AG10803 (cell line): ENCODE data around the gene LSM7.

Experiments
- DNase-seq: peaks from one replicate; pipeline ENCODE4 v3.0.0; 2010; ENCODE audit warnings: low read depth
- H3K4me3 ChIP-seq: 2 replicates; pipeline ENCODE4 v1.5.1; 2011; ENCODE audit warnings: mild to moderate bottlenecking, low read length, control low read depth
- CTCF ChIP-seq: conservative IDR thresholded peaks from 2 replicates; pipeline ENCODE4 v1.5.1; 2011; ENCODE audit warnings: mild to moderate bottlenecking, low read length, control low read depth, inconsistent platforms

The LSM7 gene

GRCh38 chr19:2312820-2313501, 15.4 kb downstream of the LSM7 start:
- H3K4me3 ChIP-seq = no peak overlapping the region
- no peak for TF ChIP-seq CTCF
- DNase-seq = no peak

GRCh38 chr19:2311093-2311492, 17.3 kb downstream of the LSM7 start:
- no peak for DNase-seq
- no peak overlapping the region for H3K4me3 ChIP-seq
- TF ChIP-seq CTCF = no peak

- DNase-seq = peak; percentile 47
- H3K4me3 ChIP-seq = no peak overlapping the region
- TF ChIP-seq CTCF = no peak
These were observed 18.5 kb downstream of the LSM7 start for GRCh38 chr19:2309734-2310362.

- TF ChIP-seq CTCF = no peak
- no peak for DNase-seq
- peak within 1 kb of the TSS; percentile 30; the same call in 1 of the 2 replicates for H3K4me3 ChIP-seq
These were observed 20.3 kb downstream of the LSM7 start, which contains the start of gene LINGO3 for GRCh38 chr19:2308114-2308556. LINGO3 (minus strand) TSS chr19:2308154; CDS start chr19:2291776, 16,378 bp downstream.

GRCh38 chr19:2307518-2308012, 20.8 kb downstream of the LSM7 start:
- DNase-seq = no peak
- TF ChIP-seq CTCF = no peak
- H3K4me3 ChIP-seq = no peak overlapping the region

- no peak overlapping the region for H3K4me3 ChIP-seq
- DNase-seq = no peak
- no peak for TF ChIP-seq CTCF
These were observed 21.4 kb downstream of the LSM7 start for GRCh38 chr19:2306971-2307370.
